CD4-positive, alpha-beta T cell (primary cell): ENCODE data around the gene GEMIN7. TPM values are rescaled to one million over a fixed set of nuclear protein-coding genes. Genes with fewer than 3 reads are reported as not detected.

Experiments
- ATAC-seq: fragments of 200-7000 bp; cut with Tn5 transposase; one replicate; pipeline ENCODE4 v1.10.0; 2022; ENCODE audit warnings: mild to moderate bottlenecking; ENCODE audit not compliant: poor library complexity
- CTCF ChIA-PET: fragments of 350-600 bp; sonication (Branson Sonifier 250); formaldehyde crosslinking; loops from one replicate; lab custom pipeline; 2021; ENCODE audit warnings: antibody characterized with exemption, inconsistent platforms; lab: Charles Lee
- POLR2A ChIA-PET: fragments of 350-600 bp; sonication (Branson Sonifier 250); formaldehyde crosslinking; loops from one replicate; lab custom pipeline; 2021; ENCODE audit warnings: antibody characterized with exemption, inconsistent platforms; lab: Charles Lee
- DNase-seq, 14 experiments: peaks; one replicate each; pipeline ENCODE4 v3.0.0-alpha.2; 2013 to 2020; ENCODE audit warnings: mixed read lengths in 2 of 14
- H3K27ac ChIP-seq, 2 donors: one replicate each; pipeline versions ENCODE4 v1.5.1 to v1.7.0; 2013; ENCODE audit warnings: low read length in 2 of 2, low read depth in 1 of 2, mild to moderate bottlenecking in 1 of 2
- H3K27me3 ChIP-seq, 2 experiments: 1 replicate in 1 of 2; 2 replicates in 1 of 2; pipeline versions ENCODE4 v1.6.1 to v1.7.0; 2013; ENCODE audit warnings: low read length in 2 of 2, control low read depth in 1 of 2, mild to moderate bottlenecking in 1 of 2, moderate library complexity in 1 of 2; ENCODE audit not compliant: insufficient read depth in 2 of 2, control insufficient read depth in 1 of 2
- H3K36me3 ChIP-seq: one replicate; pipeline ENCODE4 v1.6.1; 2013; ENCODE audit warnings: low read length, control low read depth; ENCODE audit not compliant: insufficient read depth
- H3K4me1 ChIP-seq: one replicate; pipeline ENCODE4 v1.6.1; 2013; ENCODE audit warnings: low read length, control low read depth; ENCODE audit not compliant: insufficient read depth
- H3K4me3 ChIP-seq: one replicate; pipeline ENCODE4 v1.5.1; 2013; ENCODE audit warnings: mild to moderate bottlenecking, low read length, moderate library complexity
- H3K9me3 ChIP-seq, 2 experiments: 1 replicate in 1 of 2; 2 replicates in 1 of 2; pipeline versions ENCODE4 v1.6.1 to v1.7.0; 2013; ENCODE audit warnings: low read length in 2 of 2, mild to moderate bottlenecking in 2 of 2, control low read depth in 1 of 2, moderate library complexity in 1 of 2; ENCODE audit not compliant: control insufficient read depth in 1 of 2, insufficient read depth in 1 of 2
- H3K27ac Mint-ChIP-seq: one replicate; pipeline ENCODE4 v1.8.0; 2020; ENCODE audit warnings: mixed read lengths
- H3K27me3 Mint-ChIP-seq: one replicate; pipeline ENCODE4 v1.8.0; 2021; ENCODE audit warnings: mixed read lengths
- H3K36me3 Mint-ChIP-seq: one replicate; pipeline ENCODE4 v1.8.0; 2021; ENCODE audit warnings: low read depth, mixed read lengths
- H3K4me1 Mint-ChIP-seq: one replicate; pipeline ENCODE4 v1.8.0; 2021; ENCODE audit warnings: low read depth, mixed read lengths
- H3K4me3 Mint-ChIP-seq: one replicate; pipeline ENCODE4 v1.8.0; 2020; ENCODE audit warnings: mild to moderate bottlenecking, mixed read lengths
- H3K9me3 Mint-ChIP-seq: one replicate; pipeline ENCODE4 v1.8.0; 2020; ENCODE audit warnings: mixed read lengths
- intact Hi-C, 2 experiments: fragments of 100-400 bp; cut with DNase I in 1 of 2; cut with micrococcal nuclease in 1 of 2; formaldehyde crosslinking; loops; one replicate each; pipeline versions ENCODE4 v1.15.1 to v1.9.0; 2023 to 2025; cut with DNase I, micrococcal nuclease
- total RNA-seq, 174 experiments: library from RNA in 2 of 174; stranded (reverse) in 2 of 174; gene quantifications; one replicate each; pipeline ENCODE4 v1.2.3 and lab custom pipeline; 2021 to 2026
- TF ChIP-seq, protein P1 (sequence below): fragments of 200-600 bp; IDR thresholded peaks from one replicate; pipeline ENCODE4 v1.8.0; 2022; ENCODE audit warnings: antibody characterized with exemption, mild to moderate bottlenecking

Gene GEMIN7
- total RNA-seq, 2 experiments from 2014 or later: 4.0 to 4.8 TPM

DNA sequence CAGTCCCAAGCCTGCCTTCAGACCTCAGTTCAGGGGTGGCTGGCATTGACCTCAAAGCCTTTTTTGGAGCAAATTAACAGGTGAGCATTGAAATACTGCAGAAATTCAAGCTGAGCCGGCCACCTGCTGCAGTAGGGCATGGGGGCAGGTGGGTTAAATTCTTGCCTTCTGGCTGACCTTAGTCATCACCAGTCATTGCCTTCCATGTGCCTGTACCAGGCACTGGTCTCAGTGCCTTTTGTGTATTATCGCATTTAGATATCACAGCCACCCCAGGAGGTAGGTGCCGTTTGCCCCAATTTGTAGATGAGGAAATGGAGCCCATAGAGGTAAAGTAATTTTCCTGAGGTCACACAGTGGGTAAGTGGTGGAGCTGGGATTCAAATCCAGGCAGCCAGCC is 21.1 kb downstream of the GEMIN7 start:
- Mint-ChIP-seq H3K4me3 (no peak overlapping the region), H3K27ac (no peak overlapping the region), H3K27me3 (no peaks in the 10 kb centered on the region), H3K36me3 (no peaks in the 10 kb centered on the region), H3K9me3 (no peaks in the 10 kb centered on the region), H3K4me1 (peaks cover 77% of the 10 kb centered on the region)
- Histone ChIP-seq H3K4me3 (no peak overlapping the region), H3K4me1 (peaks cover 71% of the 10 kb centered on the region), H3K36me3 (peaks cover 8% of the 10 kb centered on the region), H3K9me3 (no peaks in the 10 kb centered on the region), H3K27me3 (no peaks in the 10 kb centered on the region), H3K27ac (no peak overlapping the region)
- ATAC-seq (no peak), DNase-seq (no peak)
- intact Hi-C loops: loop anchor here in 1 of 2 experiments (5.0 kb wide), 1 partner anchor 87 kb away; no protein-coding TSS in a partner anchor
- TF ChIP-seq, protein P1, sequence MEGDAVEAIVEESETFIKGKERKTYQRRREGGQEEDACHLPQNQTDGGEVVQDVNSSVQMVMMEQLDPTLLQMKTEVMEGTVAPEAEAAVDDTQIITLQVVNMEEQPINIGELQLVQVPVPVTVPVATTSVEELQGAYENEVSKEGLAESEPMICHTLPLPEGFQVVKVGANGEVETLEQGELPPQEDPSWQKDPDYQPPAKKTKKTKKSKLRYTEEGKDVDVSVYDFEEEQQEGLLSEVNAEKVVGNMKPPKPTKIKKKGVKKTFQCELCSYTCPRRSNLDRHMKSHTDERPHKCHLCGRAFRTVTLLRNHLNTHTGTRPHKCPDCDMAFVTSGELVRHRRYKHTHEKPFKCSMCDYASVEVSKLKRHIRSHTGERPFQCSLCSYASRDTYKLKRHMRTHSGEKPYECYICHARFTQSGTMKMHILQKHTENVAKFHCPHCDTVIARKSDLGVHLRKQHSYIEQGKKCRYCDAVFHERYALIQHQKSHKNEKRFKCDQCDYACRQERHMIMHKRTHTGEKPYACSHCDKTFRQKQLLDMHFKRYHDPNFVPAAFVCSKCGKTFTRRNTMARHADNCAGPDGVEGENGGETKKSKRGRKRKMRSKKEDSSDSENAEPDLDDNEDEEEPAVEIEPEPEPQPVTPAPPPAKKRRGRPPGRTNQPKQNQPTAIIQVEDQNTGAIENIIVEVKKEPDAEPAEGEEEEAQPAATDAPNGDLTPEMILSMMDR: no peak
- CTCF ChIA-PET: no interaction called here
- POLR2A ChIA-PET: no interaction called here

DNA sequence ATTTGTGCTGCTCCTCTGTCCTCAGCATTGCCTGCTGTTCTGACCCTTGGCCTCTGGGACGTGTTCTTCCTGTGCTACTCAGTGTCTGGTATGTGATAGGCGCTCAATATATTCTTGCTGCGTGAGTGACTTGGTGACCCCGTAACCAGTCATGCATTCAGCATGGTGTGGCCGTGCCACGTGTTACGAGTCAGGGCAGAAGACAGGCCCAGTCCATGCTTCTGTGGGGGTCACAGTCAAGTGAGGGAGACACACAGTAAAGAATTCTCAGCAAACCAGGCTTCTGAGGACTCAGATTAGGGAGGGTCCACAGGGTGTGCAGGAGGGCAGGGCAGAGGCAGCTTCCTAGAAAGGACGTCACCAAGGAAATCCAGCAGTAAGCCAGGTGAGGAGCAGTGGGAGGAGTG is 21.8 kb downstream of the GEMIN7 start:
- no peaks in the 10 kb centered on the region for H3K36me3 Mint-ChIP-seq
- Histone ChIP-seq H3K36me3 (peaks cover 6% of the 10 kb centered on the region), H3K9me3 (no peaks in the 10 kb centered on the region), H3K4me3 (no peak overlapping the region), H3K4me1 (peaks cover 70% of the 10 kb centered on the region), H3K27ac (no peak overlapping the region), H3K27me3 (no peaks in the 10 kb centered on the region)
- intact Hi-C loops: loop anchor here in 1 of 2 experiments (5.0 kb wide), 1 partner anchor 86 kb away; no protein-coding TSS in a partner anchor
- H3K27ac Mint-ChIP-seq: no peak overlapping the region
- TF ChIP-seq, protein P1: no peak
- DNase-seq: no peak
- H3K27me3 Mint-ChIP-seq: no peaks in the 10 kb centered on the region
- H3K9me3 Mint-ChIP-seq: no peaks in the 10 kb centered on the region
- no peak for ATAC-seq
- H3K4me3 Mint-ChIP-seq: peak overlapping the region; percentile 32
- H3K4me1 Mint-ChIP-seq: peaks cover 78% of the 10 kb centered on the region
- POLR2A ChIA-PET: interaction anchor here (4.8 kb wide), 1 partner anchor 8 kb away, joined by 71 read pairs; the partner anchor contains the start of gene PPP1R37
- CTCF ChIA-PET: no interaction called here

DNA sequence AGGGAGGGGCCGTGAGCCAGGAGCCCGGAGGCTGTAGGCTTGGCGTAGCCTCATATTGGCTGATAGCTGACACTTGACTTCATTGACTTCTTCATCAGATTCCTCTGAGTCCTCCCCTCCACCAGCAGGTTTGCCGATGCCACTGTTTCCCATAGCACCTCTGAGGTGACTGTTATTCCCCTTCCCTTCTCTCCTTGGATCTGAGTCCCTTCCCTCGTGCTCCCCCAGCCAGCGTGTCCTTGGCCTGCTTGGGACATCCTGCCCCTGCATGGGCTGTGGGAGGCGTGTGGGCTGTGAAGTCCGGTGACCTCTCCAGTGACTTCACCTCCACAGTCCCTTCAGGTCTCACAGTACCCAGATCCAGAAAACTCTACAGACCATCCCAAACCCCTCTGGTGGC is 22.7 kb downstream of the GEMIN7 start:
- no peak overlapping the region for H3K4me3 ChIP-seq
- intact Hi-C loops: loop anchor here in 1 of 2 experiments (5.0 kb wide), 1 partner anchor 85 kb away; no protein-coding TSS in a partner anchor
- Mint-ChIP-seq H3K4me1 (peaks cover 69% of the 10 kb centered on the region), H3K27ac (no peak overlapping the region), H3K9me3 (no peaks in the 10 kb centered on the region), H3K36me3 (no peaks in the 10 kb centered on the region), H3K4me3 (no peak overlapping the region), H3K27me3 (no peaks in the 10 kb centered on the region)
- ATAC-seq (no peak), DNase-seq (no peak)
- H3K27me3 ChIP-seq: no peaks in the 10 kb centered on the region
- ChIA-PET CTCF (no interaction called here), POLR2A (interaction anchor here (4.8 kb wide), 1 partner anchor 9 kb away, joined by 71 read pairs; the partner anchor contains the start of gene PPP1R37)
- H3K36me3 ChIP-seq: peaks cover 6% of the 10 kb centered on the region
- H3K9me3 ChIP-seq: no peaks in the 10 kb centered on the region
- no peak overlapping the region for H3K27ac ChIP-seq
- TF ChIP-seq, protein P1: no peak
- H3K4me1 ChIP-seq: peaks cover 60% of the 10 kb centered on the region
